DND-41 (cell line): ENCODE measurements around the gene DDIT3.
A peak's percentile ranks its signal among the peaks of the same experiment; 100 is the strongest.
"Not testable (repeated sequence)": the region's sequence is repeated elsewhere in the genome, so short reads cannot be mapped to it uniquely, and the experiment has no call there.

Experiments used
- ATAC-seq: fragments of 200-7000 bp; cut with Tn5 transposase; 3 replicates; pipeline ENCODE4 v1.9.1; 2021; ENCODE audit warnings: low read depth; ENCODE audit not compliant: insufficient read depth
- DNase-seq: peaks from one replicate; pipeline ENCODE4 v3.0.0-alpha.2; 2020
- H2AFZ ChIP-seq: 2 replicates; pipeline ENCODE4 v1.6.0; 2012; ENCODE audit warnings: low read depth, low read length
- H3K27ac ChIP-seq: 2 replicates; pipeline ENCODE4 v1.5.1; 2012; ENCODE audit warnings: low read length, inconsistent platforms
- H3K27me3 ChIP-seq: fragments of 200-600 bp; sonication (generic); 2 replicates; pipeline ENCODE4 v1.6.0; 2012; ENCODE audit warnings: low read length, mild to moderate bottlenecking, inconsistent platforms; ENCODE audit not compliant: insufficient read depth, poor library complexity
- H3K36me3 ChIP-seq: 2 replicates; pipeline ENCODE4 v1.5.1; 2012; ENCODE audit warnings: low read length, inconsistent platforms; ENCODE audit not compliant: insufficient read depth
- H3K4me1 ChIP-seq: 2 replicates; pipeline ENCODE4 v1.5.1; 2012; ENCODE audit warnings: mild to moderate bottlenecking, low read length; ENCODE audit not compliant: insufficient read depth
- H3K4me2 ChIP-seq: 2 replicates; pipeline ENCODE4 v1.6.0; 2012; ENCODE audit warnings: mild to moderate bottlenecking, moderate library complexity, low read length, inconsistent platforms; ENCODE audit not compliant: insufficient read depth
- H3K4me3 ChIP-seq, 2 experiments: fragments of 200-600 bp in 1 of 2; shearing (Covaris generic) in 1 of 2; 2 replicates each; pipeline ENCODE4 v1.5.1; 2012 to 2016; ENCODE audit warnings: inconsistent platforms in 2 of 2, low read length in 2 of 2, mild to moderate bottlenecking in 2 of 2, low read depth in 1 of 2, moderate library complexity in 1 of 2
- H3K79me2 ChIP-seq: 2 replicates; pipeline ENCODE4 v1.6.0; 2012; ENCODE audit warnings: low read length, inconsistent platforms; ENCODE audit not compliant: insufficient read depth
- H3K9ac ChIP-seq: 2 replicates; pipeline ENCODE4 v1.6.0; 2012; ENCODE audit warnings: low read depth, mild to moderate bottlenecking, inconsistent platforms, low read length, moderate library complexity
- H3K9me3 ChIP-seq: 2 replicates; pipeline ENCODE4 v1.5.1; 2012; ENCODE audit warnings: low read length, moderate library complexity, mild to moderate bottlenecking, inconsistent platforms; ENCODE audit not compliant: insufficient read depth, severe bottlenecking
- H4K20me1 ChIP-seq: 2 replicates; pipeline ENCODE4 v1.6.0; 2012; ENCODE audit warnings: low read length; ENCODE audit not compliant: insufficient read depth
- CTCF ChIP-seq: IDR thresholded peaks from 2 replicates; pipeline ENCODE4 v1.5.1; 2012; ENCODE audit warnings: borderline replicate concordance, low read length, moderate library complexity, mild to moderate bottlenecking; ENCODE audit not compliant: poor library complexity, severe bottlenecking; ENCODE audit errors: extremely low read depth
- EZH2 ChIP-seq: IDR thresholded peaks from 3 replicates; pipeline ENCODE4 v1.6.1; 2012; ENCODE audit warnings: borderline replicate concordance, low read depth, mild to moderate bottlenecking, moderate library complexity, low read length, inconsistent platforms; ENCODE audit not compliant: severe bottlenecking

DDIT3 gene

GRCh38 chr12:57518920-57519795 lies 1.2 kb downstream of the DDIT3 start:
- TF ChIP-seq CTCF (no peak), EZH2 (no peak)
- Histone ChIP-seq H4K20me1 (peaks cover 61% of the 10 kb centered on the region), H3K9ac (peak overlapping the region; percentile 97), H2AFZ (no peak overlapping the region), H3K27ac (peak overlapping the region; percentile 99), H3K9me3 (no peaks in the 10 kb centered on the region), H3K36me3 (peaks cover 69% of the 10 kb centered on the region), H3K4me1 (peaks cover 54% of the 10 kb centered on the region), H3K4me3 (peak overlapping the region; percentile 86 to 91; a peak in 3 of 4 replicates), H3K4me2 (peak overlapping the region; percentile 68), H3K79me2 (peaks cover 58% of the 10 kb centered on the region), H3K27me3 (no peaks in the 10 kb centered on the region)
- no peak for ATAC-seq
- DNase-seq = no peak

GRCh38 chr12:57518176-57518919 lies 2.0 kb downstream of the DDIT3 start:
- DNase-seq (no peak), ATAC-seq (no peak)
- H3K4me1 ChIP-seq = peaks cover 46% of the 10 kb centered on the region
- peak overlapping the region; percentile 99 for H3K27ac ChIP-seq
- H3K4me3 ChIP-seq = peak overlapping the region; percentile 86 to 91; a peak in 3 of 4 replicates
- H3K27me3 ChIP-seq = no peaks in the 10 kb centered on the region
- peak overlapping the region; percentile 68 for H3K4me2 ChIP-seq
- H2AFZ ChIP-seq = no peak overlapping the region
- TF ChIP-seq EZH2 (no peak), CTCF (no peak)
- H3K79me2 ChIP-seq = peaks cover 50% of the 10 kb centered on the region
- peaks cover 53% of the 10 kb centered on the region for H4K20me1 ChIP-seq
- H3K9me3 ChIP-seq = no peaks in the 10 kb centered on the region
- peak overlapping the region; percentile 97 for H3K9ac ChIP-seq
- peaks cover 69% of the 10 kb centered on the region for H3K36me3 ChIP-seq

GRCh38 chr12:57517718-57518117 lies 2.6 kb downstream of the DDIT3 start:
- H3K36me3 ChIP-seq = peaks cover 72% of the 10 kb centered on the region
- peak overlapping the region; percentile 97 for H3K9ac ChIP-seq
- not testable (repeated sequence) for H3K27me3 ChIP-seq, ATAC-seq, DNase-seq, H2AFZ ChIP-seq, H3K9me3 ChIP-seq
- H3K4me3 ChIP-seq = peak overlapping the region in 1 of 2 experiments; percentile 91; a peak in 1 of 4 replicates
- peak overlapping the region; percentile 99 for H3K27ac ChIP-seq
- H4K20me1 ChIP-seq = peaks cover 50% of the 10 kb centered on the region
- H3K4me1 ChIP-seq = peaks cover 44% of the 10 kb centered on the region
- peaks cover 46% of the 10 kb centered on the region for H3K79me2 ChIP-seq
- H3K4me2 ChIP-seq = peak overlapping the region; percentile 68

GRCh38 chr12:57517187-57517586 lies 3.1 kb downstream of the DDIT3 start:
- Histone ChIP-seq H3K9me3 (no peaks in the 10 kb centered on the region), H3K36me3 (peaks cover 77% of the 10 kb centered on the region), H3K79me2 (peaks cover 46% of the 10 kb centered on the region), H3K4me2 (peak overlapping the region; percentile 68), H3K4me3 (no peak overlapping the region), H3K27ac (peak overlapping the region; percentile 27), H4K20me1 (peaks cover 51% of the 10 kb centered on the region), H3K27me3 (no peaks in the 10 kb centered on the region), H3K4me1 (peaks cover 42% of the 10 kb centered on the region), H2AFZ (no peak overlapping the region), H3K9ac (no peak overlapping the region)
- ATAC-seq (no peak), DNase-seq (no peak)
- TF ChIP-seq EZH2 (no peak), CTCF (no peak)
